HTR-8/SVneo (cell line): ENCODE results near the gene THY1.
"Not testable (repeated sequence)": the region's sequence is repeated elsewhere in the genome, so short reads cannot be mapped to it uniquely, and the experiment has no call there.

ENCODE experiments used
- DNase-seq: peaks from one replicate; pipeline ENCODE4 v3.0.0; 2011; ENCODE audit warnings: low spot score, mixed read lengths; ENCODE audit not compliant: insufficient read length
- FAIRE-seq: peaks from 2 replicates; lab custom pipeline; 2011; peaks lifted over from hg19 to GRCh38; lab: Jason Lieb, UNC

THY1 gene

DNA sequence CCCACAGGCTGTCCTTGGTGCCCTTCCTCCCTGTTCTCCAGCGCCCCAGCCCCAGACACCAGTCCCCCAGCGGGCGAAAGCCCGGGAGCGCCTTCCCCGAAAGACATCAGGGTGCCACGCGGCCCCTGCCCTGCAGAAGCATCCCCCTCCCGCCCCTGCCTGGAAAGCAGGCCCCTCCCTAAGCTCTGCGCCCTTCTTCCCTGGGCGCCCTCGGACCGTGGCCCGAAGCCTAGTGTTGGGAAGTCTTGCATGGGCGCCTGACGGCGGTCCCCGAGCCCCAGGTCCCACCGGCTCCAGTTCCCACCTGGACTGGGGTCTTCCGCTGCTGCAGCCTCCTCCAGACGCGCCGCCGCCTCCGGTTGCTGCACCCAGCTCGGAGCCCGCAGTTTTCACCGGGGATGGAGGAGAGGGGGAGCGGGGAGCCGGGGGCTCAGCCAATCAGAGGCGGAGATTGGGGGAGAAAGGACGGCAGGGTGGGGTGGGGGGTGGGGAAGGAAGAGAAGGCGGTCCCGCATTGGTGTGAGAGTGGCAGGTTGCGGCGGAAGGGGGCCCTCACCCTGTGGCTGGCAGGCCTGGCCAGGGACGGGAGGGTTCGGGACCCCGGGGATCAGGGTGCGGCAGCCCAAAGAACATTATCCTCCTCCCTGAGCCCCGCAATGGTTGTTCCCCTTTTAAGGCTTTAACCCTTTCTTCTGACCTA, at the start of gene THY1:
Gene THY1 (minus strand): TSS at position 364 of the 700 bp plus-strand sequence. CDS start 2,267 bp downstream, outside the sequence.
- FAIRE-seq (no peak), DNase-seq (peak; percentile 69)

DNA sequence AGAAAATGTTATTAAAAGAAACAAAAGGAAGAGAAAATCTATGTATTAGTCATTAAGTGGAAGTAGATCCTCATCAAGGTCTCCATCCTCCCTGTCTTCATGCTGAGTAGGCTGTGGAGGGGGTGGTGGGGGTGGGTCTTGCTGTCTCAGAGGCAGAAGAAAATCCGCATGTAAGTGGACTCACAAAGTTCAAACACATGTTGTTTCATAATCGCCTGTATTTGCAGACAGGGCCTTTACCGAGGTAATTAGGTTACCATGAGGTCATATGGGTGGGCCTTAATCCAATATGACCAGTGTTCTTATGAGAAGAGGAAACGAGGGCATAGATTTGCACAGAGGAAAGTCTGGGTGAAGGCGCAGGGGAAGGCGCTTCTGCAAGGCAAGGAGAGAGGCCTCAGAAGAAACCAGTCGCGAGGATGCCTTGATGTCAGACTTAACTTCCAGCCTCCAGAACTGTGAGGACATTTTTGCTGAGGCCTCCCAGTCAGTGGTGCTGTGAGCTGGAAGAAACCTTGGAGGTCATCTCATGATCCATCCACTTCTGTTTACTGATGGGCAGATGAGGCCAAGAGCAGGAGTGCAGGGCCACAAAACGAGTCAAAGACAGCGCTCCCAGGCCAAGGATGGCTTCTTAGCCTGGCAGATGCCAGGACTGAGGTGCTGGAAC, 49.3 kb upstream of the THY1 start:
- DNase-seq (no peak), FAIRE-seq (no peak)

DNA sequence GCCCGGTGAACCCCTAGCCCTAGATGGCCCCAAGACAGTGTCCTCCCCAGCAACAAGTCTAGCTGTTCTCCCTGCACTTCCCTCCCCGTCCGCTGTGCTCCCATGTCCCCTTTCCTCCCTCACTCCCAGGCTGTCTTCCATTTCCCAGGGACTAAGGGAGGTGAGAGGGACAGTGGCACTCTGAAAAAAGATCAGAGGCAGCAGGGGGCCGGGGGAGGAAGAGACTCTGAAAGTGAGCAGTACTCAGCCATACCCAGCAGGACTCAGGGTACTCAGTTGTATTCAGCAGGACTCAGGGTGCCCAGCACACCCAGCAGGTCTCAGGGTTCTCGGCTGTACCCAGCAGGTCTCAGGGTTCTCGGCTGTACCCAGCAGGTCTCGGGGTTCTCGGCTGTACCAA, 48.4 kb upstream of the THY1 start:
- no peak for FAIRE-seq

DNA sequence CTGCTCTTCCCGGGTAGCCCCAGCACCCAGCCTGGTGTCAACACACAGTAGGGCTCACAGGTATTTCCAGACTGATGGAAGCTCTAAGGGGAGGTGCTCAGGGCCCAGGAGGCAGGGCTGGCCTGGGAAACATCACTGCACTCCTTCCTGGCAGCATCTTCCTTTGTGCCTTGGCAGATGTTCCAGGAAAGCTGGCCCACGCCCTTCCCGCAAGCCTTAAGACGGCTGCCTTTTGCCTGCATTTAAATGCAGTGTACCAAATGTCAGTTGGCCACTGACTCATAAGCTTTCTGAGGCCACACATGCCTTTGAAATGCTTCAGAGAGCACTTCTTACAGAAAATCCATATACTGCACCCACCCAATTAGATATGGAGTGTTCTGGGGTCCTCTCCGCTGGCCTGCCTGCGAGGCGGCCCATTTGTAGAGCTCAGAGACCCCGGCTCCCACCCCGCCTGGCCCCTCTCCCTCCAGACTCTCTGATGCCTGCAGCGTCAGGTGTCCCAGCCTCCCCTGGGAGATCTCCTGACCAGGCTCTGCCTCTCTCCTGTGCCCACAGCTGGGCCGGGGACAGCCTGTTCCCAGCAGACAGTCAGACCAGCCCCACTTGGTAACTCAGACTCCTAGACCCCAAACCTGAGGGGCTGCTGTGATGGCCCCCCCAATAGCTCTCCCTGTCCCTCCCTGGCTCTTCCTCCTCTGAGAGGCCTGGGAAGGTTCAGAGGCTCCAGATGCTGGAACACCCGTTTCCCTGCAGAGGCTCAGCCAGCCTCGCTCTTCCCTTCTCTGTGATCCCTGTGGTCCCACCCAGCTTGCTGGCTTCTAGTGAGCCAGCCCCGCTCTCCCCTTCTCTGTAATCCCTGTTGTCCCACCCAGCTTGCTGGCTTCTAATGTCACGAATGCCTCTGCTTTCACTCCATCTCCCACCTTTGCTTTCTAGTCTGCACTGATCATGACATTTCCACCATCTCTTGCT, 47.6 kb upstream of the THY1 start:
- FAIRE-seq (peak; percentile 70), DNase-seq (no peak)

More for the DNA sequence above, 48.4 kb upstream of the THY1 start:
- DNase-seq = no peak

DNA sequence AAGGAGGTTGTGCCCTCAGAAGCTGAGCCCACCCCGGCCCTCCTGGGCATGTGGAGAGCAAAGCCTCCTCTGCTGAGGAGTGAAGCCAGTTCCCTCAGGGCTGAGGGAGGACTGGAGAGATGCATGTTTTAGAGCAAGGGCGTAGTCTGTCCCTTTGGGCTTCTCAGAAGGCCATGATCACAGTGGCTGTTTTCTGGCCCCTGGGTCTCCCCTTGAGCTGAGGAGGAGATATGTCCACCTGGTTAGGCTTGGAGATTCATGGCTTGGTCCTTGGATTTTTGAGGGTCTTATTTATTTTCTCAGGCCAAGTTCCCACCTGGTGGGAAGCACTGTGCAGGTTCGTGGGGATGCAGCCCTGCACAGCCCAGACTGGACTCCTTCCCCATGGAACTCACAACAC, 46.5 kb upstream of the THY1 start:
- FAIRE-seq = no peak
- no peak for DNase-seq

DNA sequence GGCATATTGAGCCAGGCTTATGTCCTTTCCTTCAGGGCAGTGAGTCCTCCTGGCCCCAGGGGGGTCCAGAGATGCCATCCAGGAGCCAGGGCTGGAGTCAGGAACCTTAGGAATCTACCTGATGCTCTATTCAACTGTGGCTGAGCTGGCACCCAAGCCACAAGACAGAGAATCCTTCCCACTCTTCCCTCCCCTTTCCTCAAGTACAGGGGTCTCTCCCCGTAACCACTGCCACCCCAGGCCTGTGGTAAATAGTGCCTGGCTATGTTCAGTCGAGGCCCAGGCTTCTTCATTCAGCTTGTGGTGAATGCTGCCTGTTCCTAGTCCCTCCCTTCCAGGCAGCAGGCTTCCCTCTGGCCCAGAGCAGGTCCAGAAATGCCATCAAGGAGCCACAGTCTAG, 45.5 kb upstream of the THY1 start:
- DNase-seq = no peak
- FAIRE-seq = no peak

DNA sequence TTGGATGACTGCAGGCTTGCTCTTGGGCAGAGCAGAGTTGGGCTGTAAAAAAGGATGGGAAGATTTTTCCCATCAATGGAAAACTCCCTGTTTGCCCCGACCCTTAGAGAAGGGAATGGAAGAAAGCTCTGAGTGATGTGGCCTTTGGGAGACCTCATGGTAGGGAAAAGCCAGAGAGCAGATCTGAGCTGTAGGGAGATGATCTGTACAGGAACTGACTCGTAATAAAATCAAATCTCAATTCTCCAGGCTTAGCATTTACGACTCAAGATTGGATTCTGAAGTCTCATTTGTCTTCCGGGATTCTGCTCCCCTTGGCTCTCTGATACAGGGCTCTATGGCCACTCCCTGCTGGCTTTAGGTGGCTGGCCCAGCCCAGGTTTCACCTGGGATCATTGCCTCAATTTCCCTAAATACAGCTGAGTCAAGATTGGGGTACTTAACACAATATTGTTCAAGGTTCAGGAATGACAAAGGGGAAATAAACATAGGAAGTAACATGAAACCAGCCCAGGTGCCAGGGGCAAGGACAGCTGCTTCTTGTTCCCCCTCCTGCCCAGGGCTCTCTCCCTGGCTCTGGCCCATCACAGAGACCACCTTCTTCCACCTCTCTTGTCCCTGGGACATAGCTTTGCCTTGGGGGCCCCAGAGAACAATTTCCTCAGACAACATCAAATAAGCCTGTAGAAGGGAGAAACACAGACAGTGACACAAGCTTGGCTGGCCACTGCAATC, 38.4 kb upstream of the THY1 start:
- FAIRE-seq (no peak), DNase-seq (no peak)

DNA sequence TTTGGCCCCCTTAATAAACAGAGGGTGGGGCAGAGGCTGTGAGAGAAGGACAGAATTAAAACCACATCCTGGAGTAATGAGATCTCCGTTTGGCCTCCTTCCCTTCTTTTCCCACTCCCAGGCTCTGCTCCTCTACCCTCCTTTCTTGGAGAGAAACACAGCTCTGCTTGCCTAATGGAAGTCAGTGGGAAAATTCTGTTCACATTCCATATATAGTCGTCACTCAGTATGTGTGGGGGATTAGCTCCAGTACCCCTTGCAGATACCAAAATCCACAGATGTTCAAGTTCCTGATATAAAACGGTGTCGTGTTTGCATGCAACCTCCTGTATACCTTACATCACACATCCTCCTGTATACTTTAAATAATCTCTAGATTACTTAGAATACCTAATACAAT, 37.6 kb upstream of the THY1 start:
- no peak for FAIRE-seq
- DNase-seq = no peak

DNA sequence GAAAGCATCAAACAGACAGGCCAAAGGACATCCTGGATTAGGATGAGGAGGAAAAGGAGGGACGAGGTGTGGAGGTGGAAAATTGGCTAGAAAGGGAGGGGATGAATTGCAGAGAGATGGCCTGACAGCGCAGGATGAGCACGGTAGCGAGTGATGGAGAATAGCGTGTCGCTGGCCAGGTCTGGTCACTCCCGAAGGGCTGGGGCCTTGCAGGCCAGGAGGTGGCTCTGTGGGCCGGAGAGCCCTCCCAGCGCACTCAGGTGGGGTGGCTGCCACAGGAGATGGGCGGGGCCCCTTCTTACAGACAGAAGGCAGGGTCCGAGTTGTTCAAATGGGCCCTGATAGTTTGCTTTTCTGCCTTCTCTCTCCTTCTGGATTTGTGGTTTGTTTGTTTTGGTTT, 37.1 kb upstream of the THY1 start:
- FAIRE-seq (no peak), DNase-seq (no peak)

DNA sequence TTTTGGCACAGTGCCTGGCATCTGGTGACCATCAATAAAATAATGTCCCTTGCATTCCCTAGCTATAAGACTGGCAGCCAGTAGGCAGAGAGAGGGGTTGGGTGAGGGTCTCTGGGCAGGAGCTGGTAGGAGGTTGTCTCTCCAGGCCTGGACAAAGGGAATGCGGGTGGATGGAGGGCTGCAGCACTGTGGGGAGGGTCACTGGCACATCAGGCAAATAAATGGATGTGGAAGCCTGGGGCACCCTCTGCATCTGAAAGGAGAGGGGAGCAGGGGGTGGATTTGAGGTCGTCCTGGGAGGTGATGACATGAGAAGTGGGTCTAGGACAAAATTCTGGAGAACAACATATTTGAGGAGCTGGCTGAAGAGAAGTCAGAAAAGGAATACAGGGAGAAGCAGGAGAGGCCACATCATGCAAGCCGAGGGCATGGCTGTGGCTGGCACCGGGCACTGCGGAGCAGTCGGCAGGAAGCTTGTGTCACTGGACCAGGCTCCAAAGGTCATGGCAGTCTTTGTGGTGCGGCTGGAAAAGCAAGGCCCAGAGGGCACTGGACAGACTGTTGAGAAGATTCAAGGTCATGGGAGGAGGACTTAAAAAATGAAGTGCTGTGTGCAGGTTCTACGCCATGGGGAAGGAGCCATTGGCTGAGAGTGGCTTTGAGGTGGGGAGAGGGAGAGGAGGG, 36.5 kb upstream of the THY1 start:
- FAIRE-seq = no peak
- no peak for DNase-seq

DNA sequence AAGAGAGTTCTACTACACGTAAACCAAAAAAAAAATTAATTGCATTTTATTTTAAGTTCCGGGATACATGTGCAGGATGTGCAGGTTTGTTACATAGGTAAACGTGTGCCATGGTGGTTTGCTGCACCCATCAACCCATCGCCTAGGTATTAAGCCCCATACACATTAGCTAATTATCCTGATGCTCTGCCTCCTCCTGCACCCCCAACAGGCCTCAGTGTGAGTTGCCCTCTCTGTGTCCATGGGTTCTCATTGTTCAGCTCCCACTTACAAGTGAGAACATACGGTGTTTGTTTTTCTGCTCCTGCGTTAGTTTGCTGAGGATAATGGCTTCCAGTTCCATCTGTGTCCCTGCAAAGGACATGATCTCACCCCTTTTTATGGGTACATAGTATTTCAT, 32.7 kb upstream of the THY1 start:
- FAIRE-seq, DNase-seq: not testable (repeated sequence)

DNA sequence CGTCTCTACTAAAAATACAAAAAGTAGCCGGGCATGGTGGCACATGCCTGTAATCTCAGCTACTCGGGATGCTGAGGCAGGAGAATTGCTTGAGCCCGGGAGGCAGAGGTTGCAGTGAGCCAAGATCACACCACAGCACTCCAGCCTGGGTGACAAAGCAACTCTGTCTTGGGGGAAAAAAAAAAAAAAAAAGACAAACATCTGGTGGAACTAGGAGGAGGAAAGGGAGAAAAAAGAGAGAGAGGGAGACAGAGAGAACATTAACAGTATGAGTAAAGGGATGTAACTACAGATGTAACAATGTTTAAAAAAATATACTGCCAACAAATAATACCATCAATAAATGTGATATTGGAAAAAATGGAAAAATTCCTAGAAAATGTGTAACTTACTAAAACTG, 32.3 kb upstream of the THY1 start:
- not testable (repeated sequence) for DNase-seq, FAIRE-seq

DNA sequence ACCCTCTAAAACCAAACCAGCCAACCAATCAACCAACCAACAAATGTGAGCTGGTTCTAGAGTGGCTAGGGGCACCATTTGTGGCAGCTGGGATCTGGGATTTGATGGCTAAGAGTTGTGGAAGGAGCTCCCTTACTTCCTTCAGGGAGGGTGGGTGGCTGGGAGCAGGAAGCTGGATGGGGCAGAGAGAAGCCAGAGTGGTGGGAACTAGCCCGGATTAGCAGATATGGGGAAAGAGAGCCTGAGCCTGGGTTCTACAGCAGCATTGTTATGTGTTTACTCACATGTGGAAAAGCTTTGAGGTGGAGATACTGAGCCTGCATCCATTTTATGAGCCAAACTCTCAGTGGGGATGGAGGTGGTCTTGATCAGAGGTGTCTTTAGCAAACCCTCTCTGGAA, 30.9 kb upstream of the THY1 start:
- DNase-seq = no peak
- no peak for FAIRE-seq

DNA sequence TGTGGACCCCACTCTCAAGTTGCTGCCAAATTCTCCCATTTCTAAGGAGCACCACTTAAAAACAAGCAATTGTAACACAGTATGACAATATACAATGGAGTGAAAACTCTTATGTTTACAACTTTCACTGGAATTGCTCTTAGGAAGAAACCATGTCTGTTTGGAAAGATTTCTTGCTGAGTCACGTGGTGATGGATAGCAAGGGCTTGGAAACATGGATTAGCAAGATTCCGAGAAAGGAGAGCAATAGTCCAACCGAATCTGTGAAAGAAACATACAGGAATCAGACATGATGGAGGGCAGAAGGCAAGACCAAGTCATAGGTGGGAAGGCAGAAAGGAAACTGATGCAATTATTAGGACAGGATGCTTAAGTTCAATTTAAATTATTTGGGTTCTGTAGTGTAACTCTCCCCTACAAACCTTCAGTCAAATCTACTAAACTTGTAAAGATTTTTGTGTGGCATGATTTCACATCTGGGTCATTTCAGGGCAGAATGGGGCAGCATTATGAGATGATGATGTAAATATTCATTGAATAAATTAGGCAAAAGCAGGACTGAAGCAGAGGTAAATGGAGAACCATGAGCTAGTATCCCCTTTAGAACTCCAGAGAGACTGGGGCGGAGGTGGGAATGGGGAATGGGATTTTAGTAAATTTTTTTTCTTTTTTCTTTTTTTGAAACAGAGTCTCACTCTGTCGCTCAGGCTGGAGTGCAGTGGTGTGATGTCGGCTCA, 27.8 kb upstream of the THY1 start:
- FAIRE-seq (no peak), DNase-seq (no peak)

DNA sequence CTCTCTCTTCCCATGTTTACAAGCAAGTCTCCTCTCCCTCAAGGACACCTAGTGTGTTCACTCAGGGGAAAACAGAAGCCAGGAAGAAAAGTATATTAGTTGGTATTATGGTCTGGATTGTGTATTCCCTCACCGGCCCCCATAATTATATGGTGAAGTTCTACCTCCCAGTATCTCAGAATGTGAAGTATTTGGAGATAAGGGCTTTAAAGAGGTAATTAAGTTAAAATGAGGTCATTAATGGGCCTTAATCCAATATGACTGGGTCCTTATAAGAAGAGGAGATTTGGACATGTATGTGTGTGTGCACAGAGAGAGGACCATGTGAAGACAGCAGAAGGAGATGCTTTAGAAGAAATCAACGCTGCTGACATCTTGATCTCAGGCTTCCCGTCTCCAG, 26.5 kb upstream of the THY1 start:
- FAIRE-seq (no peak), DNase-seq (no peak)

DNA sequence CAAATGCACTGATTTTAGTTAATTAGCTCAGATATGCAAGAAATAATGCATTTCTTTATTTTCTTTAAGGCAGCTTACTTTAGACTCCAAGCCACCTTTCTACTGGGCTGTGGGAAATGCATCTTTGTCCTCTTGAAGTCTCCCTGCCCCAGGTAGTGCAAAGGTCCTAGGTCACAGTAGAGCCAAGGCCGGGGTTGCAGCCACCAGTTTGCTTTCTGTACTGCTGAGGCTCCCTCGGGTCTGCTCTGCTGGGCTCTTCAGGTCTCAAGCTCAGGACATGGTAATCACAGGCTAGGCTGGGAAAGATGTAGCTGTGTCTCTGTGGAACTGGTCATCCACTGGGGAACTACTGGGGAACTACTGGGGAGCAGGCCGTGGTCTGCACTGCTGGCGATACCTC, 25.4 kb upstream of the THY1 start:
- DNase-seq (no peak), FAIRE-seq (no peak)

DNA sequence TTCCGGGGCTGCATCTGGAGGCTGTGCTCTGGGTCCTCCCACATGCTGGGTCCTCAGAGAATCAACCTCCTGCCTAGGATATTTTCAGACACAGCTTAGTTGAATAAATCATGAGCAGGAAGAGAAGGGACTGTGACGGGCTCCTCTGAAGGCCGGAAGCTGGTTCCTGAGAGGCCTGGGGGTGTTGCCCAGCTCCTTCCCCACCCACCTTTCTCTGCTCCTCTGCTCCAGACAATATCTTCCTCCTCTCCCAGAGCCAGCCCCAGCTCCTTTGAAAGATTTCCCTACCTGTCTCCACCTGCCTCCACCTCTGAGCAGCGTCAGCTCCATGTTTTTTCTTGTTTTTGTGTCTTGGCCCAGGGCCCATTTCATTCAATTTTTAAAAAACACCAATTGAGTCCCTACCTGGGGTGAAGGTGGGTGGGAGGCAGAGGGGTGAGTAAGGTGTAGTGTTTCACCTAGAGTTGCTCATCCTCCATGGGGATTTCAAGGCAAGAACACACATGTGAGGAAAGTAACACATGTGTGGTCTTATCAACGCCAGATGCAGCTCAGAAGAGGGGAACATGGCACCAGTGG, 24.8 kb upstream of the THY1 start:
- DNase-seq (no peak), FAIRE-seq (no peak)

DNA sequence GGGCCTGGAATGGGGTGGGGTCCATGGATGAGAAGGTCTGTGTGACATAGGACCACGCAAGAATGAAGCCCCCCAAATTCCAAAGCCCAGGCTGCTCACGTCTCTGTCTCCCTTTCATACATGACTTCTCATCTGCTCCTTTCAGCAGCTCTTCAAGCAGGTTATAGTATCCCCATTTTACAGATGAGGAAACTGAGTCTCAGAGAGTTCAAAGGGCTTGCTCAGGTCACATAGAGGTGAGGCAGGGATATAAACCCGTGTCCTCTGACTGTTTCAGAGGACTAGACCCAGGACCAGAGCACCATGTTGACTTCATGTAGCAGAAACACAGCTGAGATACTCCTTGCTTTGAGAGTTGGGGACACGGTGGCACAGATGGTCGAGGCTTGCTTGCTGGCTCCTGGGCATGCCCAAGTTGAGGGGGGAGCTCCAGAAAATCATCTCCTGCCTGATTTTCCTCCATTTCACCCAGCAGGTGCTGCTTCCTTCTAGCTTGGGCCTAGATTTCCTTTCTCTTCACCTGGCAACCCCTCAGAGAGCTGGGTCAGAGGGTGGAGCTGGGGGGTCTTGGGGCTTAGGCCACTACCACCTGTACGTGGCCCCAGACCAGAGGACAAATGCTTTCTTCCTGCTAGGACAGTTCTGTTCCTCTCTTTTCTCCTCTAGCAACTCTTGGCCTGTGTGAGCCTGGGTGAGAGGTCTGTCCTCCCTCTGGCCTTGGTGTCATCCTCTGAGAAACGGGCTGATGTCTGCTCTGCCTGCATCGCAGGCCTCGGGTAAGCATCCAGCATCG, 24.1 kb upstream of the THY1 start:
- DNase-seq = no peak
- FAIRE-seq = peak; percentile 4
